Measurements from ENCODE around the gene PRG2. TPM values are rescaled to one million over a fixed set of nuclear protein-coding genes. Genes with fewer than 3 reads are reported as not detected.
"Not testable (repeated sequence)": the region's sequence is repeated elsewhere in the genome, so short reads cannot be mapped to it uniquely, and the experiment has no call there.

PRG2 gene
- total RNA-seq, 1 donor from 2014 or later, result not detected

GRCh38 chr11:57419146-57419545 lies 28.7 kb upstream of the PRG2 start:
- DNase-seq (ENCODE audit: low read depth), result no peak

GRCh38 chr11:57418131-57418530 lies 27.7 kb upstream of the PRG2 start:
- DNase-seq (ENCODE audit: low read depth), result no peak

- no peak for DNase-seq (ENCODE audit: low read depth)
These were observed 26.6 kb upstream of the PRG2 start for GRCh38 chr11:57417056-57417455.

- DNase-seq (ENCODE audit: low read depth), result no peak
These were observed 26.0 kb upstream of the PRG2 start for GRCh38 chr11:57416436-57416835.

- no peak for DNase-seq (ENCODE audit: low read depth)
These were observed 24.3 kb upstream of the PRG2 start for GRCh38 chr11:57414612-57415212.

- DNase-seq (ENCODE audit: low read depth), result no peak
These were observed 23.2 kb upstream of the PRG2 start for GRCh38 chr11:57413681-57414080.

GRCh38 chr11:57410287-57410686 lies 19.8 kb upstream of the PRG2 start:
- peak; percentile 89 for DNase-seq (ENCODE audit: low read depth)

GRCh38 chr11:57409321-57410100 lies 19.1 kb upstream of the PRG2 start:
- no peak for DNase-seq (ENCODE audit: low read depth)

- DNase-seq (ENCODE audit: low read depth), result no peak
These were observed 18.3 kb upstream of the PRG2 start for GRCh38 chr11:57408771-57409170.

GRCh38 chr11:57407941-57408475 lies 17.6 kb upstream of the PRG2 start:
- no peak for DNase-seq (ENCODE audit: low read depth)

- DNase-seq (ENCODE audit: low read depth), result no peak
These were observed 16.8 kb upstream of the PRG2 start for GRCh38 chr11:57407010-57407920.

GRCh38 chr11:57406337-57406904 lies 16.0 kb upstream of the PRG2 start:
- peak; percentile 92 for DNase-seq (ENCODE audit: low read depth)

- no peak for DNase-seq (ENCODE audit: low read depth)
These were observed 14.9 kb upstream of the PRG2 start for GRCh38 chr11:57405271-57405860.

- DNase-seq (ENCODE audit: low read depth), result no peak
These were observed 13.3 kb upstream of the PRG2 start for GRCh38 chr11:57403802-57404147.

- DNase-seq (ENCODE audit: low read depth), result not testable (repeated sequence)
These were observed 12.8 kb upstream of the PRG2 start for GRCh38 chr11:57403003-57403801.

GRCh38 chr11:57402188-57403002 lies 11.9 kb upstream of the PRG2 start:
- DNase-seq (ENCODE audit: low read depth), result peak; percentile 61

- DNase-seq (ENCODE audit: low read depth), result no peak
These were observed 9.6 kb upstream of the PRG2 start for GRCh38 chr11:57399972-57400578.

- DNase-seq (ENCODE audit: low read depth), result peak; percentile 61
These were observed 8.8 kb upstream of the PRG2 start for GRCh38 chr11:57399221-57399620.

GRCh38 chr11:57397394-57397990 lies 7.0 kb upstream of the PRG2 start:
- no peak for DNase-seq (ENCODE audit: low read depth)
